MM.1S (cell line): Measurements from ENCODE around the gene THADA.

ENCODE experiments used
- DNase-seq: peaks from one replicate; pipeline ENCODE4 v3.0.0-alpha.2; 2015
- H2AFZ ChIP-seq: fragments of 300-600 bp; sonication (generic); 2 replicates; pipeline ENCODE4 v1.6.0; 2016; ENCODE audit warnings: antibody characterized with exemption, low read length
- H3F3A ChIP-seq: fragments of 300-600 bp; sonication (generic); 2 replicates; pipeline ENCODE4 v1.6.1; 2016; ENCODE audit warnings: mild to moderate bottlenecking, antibody characterized with exemption, low read length, moderate library complexity, mixed read lengths; ENCODE audit not compliant: insufficient read depth
- H3K27ac ChIP-seq: fragments of 300-600 bp; sonication (generic); 2 replicates; pipeline ENCODE4 v1.5.1; 2016; ENCODE audit warnings: mild to moderate bottlenecking, low read length
- H3K27me3 ChIP-seq: fragments of 300-600 bp; sonication (generic); replicated peaks from 2 replicates; pipeline ENCODE4 v1.6.0; 2016; ENCODE audit warnings: low read length; ENCODE audit not compliant: insufficient read depth
- H3K36me3 ChIP-seq: fragments of 300-600 bp; sonication (generic); replicated peaks from 2 replicates; pipeline ENCODE4 v1.6.1; 2016; ENCODE audit warnings: mild to moderate bottlenecking, low read length, mixed read lengths; ENCODE audit not compliant: insufficient read depth
- H3K4me1 ChIP-seq: fragments of 300-600 bp; sonication (generic); 2 replicates; pipeline ENCODE4 v1.6.1; 2016; ENCODE audit warnings: low read length, mixed read lengths
- H3K4me2 ChIP-seq: fragments of 300-600 bp; sonication (generic); 2 replicates; pipeline ENCODE4 v1.6.0; 2016; ENCODE audit warnings: low read depth, low read length
- H3K4me3 ChIP-seq: fragments of 300-600 bp; sonication (generic); 2 replicates; pipeline ENCODE4 v1.5.1; 2016; ENCODE audit warnings: low read length, mixed read lengths
- H3K79me2 ChIP-seq: fragments of 300-600 bp; sonication (generic); 2 replicates; pipeline ENCODE4 v1.6.1; 2016; ENCODE audit warnings: mixed run types, low read length, mixed read lengths
- H3K9ac ChIP-seq: fragments of 300-600 bp; sonication (generic); 2 replicates; pipeline ENCODE4 v1.6.1; 2016; ENCODE audit warnings: low read length, mixed read lengths
- H3K9me2 ChIP-seq: fragments of 300-600 bp; sonication (generic); replicated peaks from 2 replicates; pipeline ENCODE4 v1.6.1; 2016; ENCODE audit warnings: mild to moderate bottlenecking, low read length, mixed read lengths; ENCODE audit not compliant: insufficient read depth
- H3K9me3 ChIP-seq: fragments of 300-600 bp; sonication (generic); replicated peaks from 2 replicates; pipeline ENCODE4 v1.6.1; 2016; ENCODE audit warnings: mild to moderate bottlenecking, low read length, mixed read lengths; ENCODE audit not compliant: insufficient read depth
- H4K20me1 ChIP-seq: fragments of 300-600 bp; sonication (generic); 2 replicates; pipeline ENCODE4 v1.6.1; 2016; ENCODE audit warnings: mild to moderate bottlenecking, low read length, moderate library complexity, mixed read lengths; ENCODE audit not compliant: insufficient read depth
- EZH2 ChIP-seq: fragments of 300-600 bp; sonication (generic); optimal IDR thresholded peaks from 2 replicates; pipeline ENCODE3; 2017; ENCODE audit warnings: low read depth, mild to moderate bottlenecking, antibody characterized with exemption, low read length, mixed read lengths
- EZH2phosphoT487 ChIP-seq: fragments of 300-600 bp; sonication (generic); IDR thresholded peaks from 2 replicates; pipeline ENCODE4 v1.6.1; 2018; ENCODE audit warnings: antibody characterized with exemption, low read length
- TF ChIP-seq, protein P1 (sequence below): fragments of 300-600 bp; sonication (generic); IDR thresholded peaks from 2 replicates; pipeline ENCODE4 v1.5.1; 2016; ENCODE audit warnings: antibody characterized with exemption, low read length, mixed read lengths

THADA gene

DNA sequence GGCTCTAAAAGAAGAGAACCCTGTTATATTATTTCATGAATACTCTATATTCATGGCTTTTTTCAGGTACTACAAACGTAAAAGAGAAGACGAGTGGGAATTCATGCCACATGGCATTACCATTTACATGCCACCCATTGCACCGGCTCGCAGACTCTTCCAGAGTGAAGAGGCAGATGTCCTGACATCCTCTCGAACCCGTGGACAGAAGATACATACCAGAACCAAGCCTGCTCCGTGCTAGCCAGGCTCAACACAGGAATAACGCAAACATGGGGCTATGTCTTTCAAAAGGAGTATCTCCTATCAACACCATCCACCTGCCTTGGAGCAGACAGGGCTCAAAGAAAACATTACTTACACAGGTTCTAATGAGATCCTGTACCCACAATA lies 168.8 kb downstream of the THADA start:
- no peaks in the 10 kb centered on the region for H3K9me3 ChIP-seq
- H3K27me3 ChIP-seq = no peaks in the 10 kb centered on the region
- no peaks in the 10 kb centered on the region for H4K20me1 ChIP-seq
- H3K4me1 ChIP-seq = peaks cover 49% of the 10 kb centered on the region
- peak overlapping the region; percentile 14; the same call in 1 of the 2 replicates for H3K9ac ChIP-seq
- TF ChIP-seq EZH2phosphoT487 (no peak), EZH2 (no peak)
- TF ChIP-seq, protein P1, sequence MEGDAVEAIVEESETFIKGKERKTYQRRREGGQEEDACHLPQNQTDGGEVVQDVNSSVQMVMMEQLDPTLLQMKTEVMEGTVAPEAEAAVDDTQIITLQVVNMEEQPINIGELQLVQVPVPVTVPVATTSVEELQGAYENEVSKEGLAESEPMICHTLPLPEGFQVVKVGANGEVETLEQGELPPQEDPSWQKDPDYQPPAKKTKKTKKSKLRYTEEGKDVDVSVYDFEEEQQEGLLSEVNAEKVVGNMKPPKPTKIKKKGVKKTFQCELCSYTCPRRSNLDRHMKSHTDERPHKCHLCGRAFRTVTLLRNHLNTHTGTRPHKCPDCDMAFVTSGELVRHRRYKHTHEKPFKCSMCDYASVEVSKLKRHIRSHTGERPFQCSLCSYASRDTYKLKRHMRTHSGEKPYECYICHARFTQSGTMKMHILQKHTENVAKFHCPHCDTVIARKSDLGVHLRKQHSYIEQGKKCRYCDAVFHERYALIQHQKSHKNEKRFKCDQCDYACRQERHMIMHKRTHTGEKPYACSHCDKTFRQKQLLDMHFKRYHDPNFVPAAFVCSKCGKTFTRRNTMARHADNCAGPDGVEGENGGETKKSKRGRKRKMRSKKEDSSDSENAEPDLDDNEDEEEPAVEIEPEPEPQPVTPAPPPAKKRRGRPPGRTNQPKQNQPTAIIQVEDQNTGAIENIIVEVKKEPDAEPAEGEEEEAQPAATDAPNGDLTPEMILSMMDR = no peak
- H3F3A ChIP-seq = peaks cover 44% of the 10 kb centered on the region
- H3K9me2 ChIP-seq = no peaks in the 10 kb centered on the region
- peak overlapping the region; percentile 47 for H2AFZ ChIP-seq
- no peak overlapping the region for H3K4me3 ChIP-seq
- no peak for DNase-seq
- H3K27ac ChIP-seq = peak overlapping the region; percentile 96
- H3K36me3 ChIP-seq = no peaks in the 10 kb centered on the region
- H3K4me2 ChIP-seq = peak overlapping the region; percentile 42
- peaks cover 4% of the 10 kb centered on the region; the same call in 1 of the 2 replicates for H3K79me2 ChIP-seq

DNA sequence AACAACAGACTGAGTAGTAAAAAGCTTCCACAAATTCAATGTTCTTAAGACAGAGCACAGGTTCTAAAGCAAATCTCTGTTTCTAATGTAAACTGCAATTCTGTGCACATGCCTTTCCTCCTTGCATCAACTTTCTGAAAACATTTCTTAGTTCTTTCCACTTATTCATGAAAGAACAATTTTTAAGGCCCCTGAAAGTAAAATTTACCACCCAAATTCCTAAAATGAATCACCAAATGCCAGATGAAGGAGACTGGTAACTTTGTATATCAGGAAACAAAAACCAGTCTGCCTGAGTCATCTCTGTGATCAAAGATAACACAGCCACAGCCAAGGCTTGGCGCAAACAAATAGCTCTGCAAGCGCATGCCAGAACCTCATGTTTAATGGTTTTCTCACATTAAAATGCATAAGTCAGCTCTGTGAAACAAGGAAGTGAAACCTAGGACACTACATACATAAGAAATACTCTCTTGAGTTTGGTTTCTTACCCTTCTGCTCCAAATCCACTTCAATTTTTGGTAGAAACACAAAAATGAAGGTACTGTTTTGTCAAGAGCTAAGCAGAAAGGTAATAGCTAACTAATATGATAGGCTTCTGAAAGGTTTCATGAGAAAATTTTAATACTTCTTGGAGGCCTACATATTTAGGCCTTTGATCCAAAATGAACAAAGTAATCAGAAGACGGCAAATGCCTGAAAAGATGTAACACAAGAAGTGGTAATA lies 169.4 kb downstream of the THADA start:
- Histone ChIP-seq H3K4me2 (peak overlapping the region; percentile 42), H3K27ac (peak overlapping the region; percentile 96)

GRCh38 chr2:43425659-43426058 lies 170.2 kb downstream of the THADA start:
- no peaks in the 10 kb centered on the region for H3K9me3 ChIP-seq
- DNase-seq = peak; percentile 66
- H3K4me1 ChIP-seq = peaks cover 63% of the 10 kb centered on the region
- H3K27me3 ChIP-seq = no peaks in the 10 kb centered on the region
- H3K27ac ChIP-seq = peak overlapping the region; percentile 96
- H4K20me1 ChIP-seq = no peaks in the 10 kb centered on the region
- H3K36me3 ChIP-seq = no peaks in the 10 kb centered on the region
- 0 out of 2 replicates have a peak overlapping the region, but pooled peaks have one; percentile 10 for H2AFZ ChIP-seq
- H3K79me2 ChIP-seq = peaks cover 4% of the 10 kb centered on the region; the same call in 1 of the 2 replicates
- no peaks in the 10 kb centered on the region for H3K9me2 ChIP-seq
- H3F3A ChIP-seq = peaks cover 55% of the 10 kb centered on the region
- H3K9ac ChIP-seq = peak overlapping the region; percentile 56
- peak overlapping the region; percentile 42 for H3K4me2 ChIP-seq
- peak overlapping the region; percentile 4; the same call in 1 of the 2 replicates for H3K4me3 ChIP-seq
- TF ChIP-seq EZH2 (no peak), EZH2phosphoT487 (no peak)
- TF ChIP-seq, protein P1 = no peak

More for the DNA sequence above, 169.4 kb downstream of the THADA start:
- peak overlapping the region; percentile 56 for H3K9ac ChIP-seq
- H3K79me2 ChIP-seq = peaks cover 4% of the 10 kb centered on the region; the same call in 1 of the 2 replicates
- H3K4me1 ChIP-seq = peaks cover 55% of the 10 kb centered on the region
- peaks cover 47% of the 10 kb centered on the region for H3F3A ChIP-seq
- H3K9me3 ChIP-seq = no peaks in the 10 kb centered on the region
- no peaks in the 10 kb centered on the region for H3K36me3 ChIP-seq
- TF ChIP-seq EZH2 (no peak), EZH2phosphoT487 (no peak)
- TF ChIP-seq, protein P1 = no peak
- no peaks in the 10 kb centered on the region for H3K27me3 ChIP-seq
- H3K4me3 ChIP-seq = no peak overlapping the region
- DNase-seq = peak; percentile 97
- peak overlapping the region; percentile 47 for H2AFZ ChIP-seq
- H3K9me2 ChIP-seq = no peaks in the 10 kb centered on the region
- no peaks in the 10 kb centered on the region for H4K20me1 ChIP-seq
